ENCODE data around the gene ZIC5.

ZIC5 gene

DNA sequence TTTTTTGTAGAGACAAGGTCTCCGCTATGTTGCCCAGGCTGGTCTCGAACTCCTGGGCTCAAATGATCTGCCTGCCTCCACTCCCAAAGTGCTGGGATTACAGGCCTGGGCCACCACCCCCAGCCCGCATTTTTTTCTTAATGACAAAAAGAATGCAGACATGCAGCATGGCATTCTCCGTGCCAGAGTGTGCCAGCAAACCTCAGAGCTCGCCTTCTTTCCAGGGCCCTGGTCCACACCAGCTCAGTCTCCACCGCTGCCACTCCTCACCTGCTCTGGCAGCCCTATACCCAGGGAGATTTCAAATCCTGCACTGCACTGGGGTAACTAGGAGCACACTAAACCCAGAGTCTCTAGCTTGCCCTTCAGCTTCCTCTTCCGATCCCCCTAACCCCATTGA lies 41.7 kb downstream of the ZIC5 start:
- no peak for DNase-seq

DNA sequence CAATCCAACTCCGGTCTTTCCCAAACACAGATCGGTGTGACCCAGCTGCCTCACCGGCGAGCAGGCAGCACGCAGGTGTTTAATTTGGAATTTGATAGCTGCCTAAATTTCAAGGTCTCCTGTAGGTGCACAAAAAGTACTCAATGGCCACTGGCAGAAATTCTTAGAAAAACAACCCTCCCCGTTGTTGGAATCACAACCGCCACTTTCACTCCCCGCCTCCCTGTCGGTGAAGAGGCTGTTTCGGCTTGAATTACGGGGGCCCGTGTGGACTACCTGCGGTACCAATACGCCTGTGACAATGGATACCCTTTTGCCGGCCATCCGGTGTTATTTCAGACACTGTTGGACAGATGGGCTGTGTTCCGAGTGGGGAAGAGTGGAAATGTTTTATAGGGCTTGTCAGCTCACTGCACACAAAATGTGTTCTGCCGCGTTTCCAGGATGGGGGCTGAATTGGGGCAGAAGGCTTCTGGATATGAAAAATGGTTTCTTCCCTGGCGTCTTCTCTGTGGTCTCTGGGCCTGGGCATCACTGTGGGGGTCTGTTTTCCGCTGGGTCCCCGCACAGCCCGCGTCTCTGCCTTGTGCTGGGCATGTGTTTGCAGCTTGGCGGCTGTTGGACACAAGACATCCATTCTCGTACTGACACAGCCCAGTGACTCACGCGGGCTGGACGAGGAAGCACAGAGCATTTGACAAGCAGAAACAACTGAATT lies 45.4 kb downstream of the ZIC5 start:
- no peak for DNase-seq

DNA sequence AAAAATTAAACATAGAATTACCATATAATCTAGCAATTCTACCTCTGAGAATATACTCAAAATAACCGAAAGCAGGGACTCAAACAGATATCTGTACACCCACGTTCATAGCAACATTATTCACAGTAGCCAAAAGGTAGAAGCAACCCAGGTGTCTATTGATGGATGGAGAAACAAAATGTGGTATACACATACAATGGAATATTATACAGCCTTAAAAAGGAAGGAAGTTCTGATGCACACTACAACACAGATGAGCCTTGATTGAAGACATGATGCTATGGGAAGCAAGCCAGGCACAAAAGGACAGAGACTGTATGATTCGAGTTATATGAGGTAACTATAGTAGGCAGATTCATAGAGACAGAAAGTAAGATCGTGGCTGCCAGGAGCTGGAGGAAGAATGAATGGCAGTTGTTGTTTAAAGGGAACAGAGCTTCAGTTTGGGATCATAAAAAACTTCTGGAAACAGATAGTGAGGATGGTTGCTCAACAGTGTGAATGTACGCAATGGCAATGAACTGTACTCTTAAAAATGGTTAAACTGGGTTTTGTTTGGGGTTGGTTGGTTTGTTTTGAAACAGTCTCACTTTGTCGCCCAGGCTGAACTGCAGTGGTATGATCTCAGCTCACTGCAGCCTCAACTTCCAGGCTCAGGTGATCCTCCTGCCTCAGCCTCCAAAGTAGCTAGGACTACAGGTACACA lies 47.5 kb downstream of the ZIC5 start:
- no peak for DNase-seq

DNA sequence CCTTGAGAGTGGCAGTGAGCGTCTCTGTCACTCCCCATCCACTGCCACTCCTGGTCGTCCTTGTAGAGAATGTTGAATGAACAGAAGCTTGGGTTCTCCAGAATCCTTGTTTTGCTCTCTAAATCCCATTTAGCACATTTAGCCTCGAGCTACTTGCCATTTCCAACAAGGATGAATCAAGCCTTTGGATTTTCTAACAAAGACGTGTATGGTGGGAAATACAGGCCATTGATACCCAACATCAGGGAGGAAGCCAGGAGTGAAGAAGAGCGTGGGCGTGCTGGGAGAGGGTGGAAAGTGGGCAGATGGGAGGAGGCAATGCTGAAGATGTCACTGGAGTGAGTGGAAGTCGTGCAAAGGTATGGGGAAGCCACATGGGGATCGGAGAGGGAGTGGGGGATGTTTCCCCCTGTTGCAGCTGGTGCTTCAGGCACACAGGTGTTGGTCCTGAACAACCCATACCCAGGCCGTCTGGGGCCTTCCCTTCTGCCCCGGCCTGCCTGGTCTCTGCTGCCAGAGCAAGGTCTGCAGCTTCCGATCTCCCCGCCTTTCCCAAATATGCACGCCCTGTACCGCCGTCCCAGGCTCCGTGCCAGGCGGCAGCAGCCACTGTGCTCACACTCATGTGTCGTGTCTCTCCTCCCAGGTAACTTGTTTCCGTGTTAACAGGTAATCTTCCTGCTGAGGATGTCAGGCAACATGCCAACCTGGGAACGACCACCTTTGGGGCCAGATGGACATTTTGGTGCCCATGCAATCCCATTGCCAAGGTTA lies 48.7 kb downstream of the ZIC5 start:
- no peak for DNase-seq

DNA sequence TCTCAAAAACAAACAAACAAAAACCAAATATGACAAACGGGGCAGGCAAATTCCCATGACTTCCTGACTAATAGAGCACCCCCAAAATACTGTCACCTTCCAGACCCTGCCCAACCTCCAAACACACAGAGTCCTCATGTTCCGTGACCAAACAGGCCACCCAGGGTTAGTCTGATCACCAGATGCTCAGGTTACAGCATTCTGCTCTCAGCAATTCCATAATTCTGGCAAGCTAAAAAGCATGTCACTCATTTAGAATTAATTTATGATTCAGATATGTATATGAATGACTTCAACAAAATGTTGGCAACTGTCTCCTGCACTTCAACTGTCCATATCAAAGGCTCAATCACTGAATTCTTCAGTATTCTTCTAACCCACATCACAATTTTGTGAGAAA lies 52.4 kb downstream of the ZIC5 start:
- DNase-seq, result no peak

DNA sequence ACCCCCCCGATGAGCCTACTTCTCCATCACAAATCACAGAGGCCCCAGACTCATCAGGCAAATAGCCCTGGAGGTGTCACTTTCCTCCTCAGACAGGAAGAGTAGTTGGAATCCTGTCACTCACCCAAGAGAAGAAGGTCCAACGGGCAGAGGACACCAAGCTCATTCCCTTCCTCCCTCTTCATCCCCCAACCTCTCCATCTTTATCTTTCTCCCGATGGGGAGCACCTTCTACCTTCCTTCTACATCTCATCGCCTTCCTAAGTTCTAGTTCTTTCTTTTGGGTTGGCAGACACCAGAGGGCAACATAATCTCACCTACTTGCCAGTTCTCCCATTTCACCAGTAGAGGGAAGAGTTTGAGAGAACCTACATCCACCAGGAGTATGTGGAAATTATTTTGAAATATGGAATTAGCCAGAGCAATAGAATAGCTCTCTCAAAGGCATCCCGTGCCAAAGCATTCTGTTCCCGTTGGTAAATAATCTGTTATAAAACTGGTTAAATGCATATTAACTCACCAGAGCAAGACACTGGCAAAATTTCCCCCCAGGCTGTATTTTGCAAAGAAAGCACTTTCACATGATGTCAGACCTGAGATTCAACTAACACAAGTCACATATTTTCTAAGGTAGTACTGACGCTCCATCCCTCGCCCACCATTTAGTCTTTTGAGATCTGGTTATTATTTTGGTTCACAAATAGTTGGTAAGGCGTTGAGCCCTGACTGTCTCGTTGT lies 55.0 kb downstream of the ZIC5 start:
- DNase-seq, result no peak

DNA sequence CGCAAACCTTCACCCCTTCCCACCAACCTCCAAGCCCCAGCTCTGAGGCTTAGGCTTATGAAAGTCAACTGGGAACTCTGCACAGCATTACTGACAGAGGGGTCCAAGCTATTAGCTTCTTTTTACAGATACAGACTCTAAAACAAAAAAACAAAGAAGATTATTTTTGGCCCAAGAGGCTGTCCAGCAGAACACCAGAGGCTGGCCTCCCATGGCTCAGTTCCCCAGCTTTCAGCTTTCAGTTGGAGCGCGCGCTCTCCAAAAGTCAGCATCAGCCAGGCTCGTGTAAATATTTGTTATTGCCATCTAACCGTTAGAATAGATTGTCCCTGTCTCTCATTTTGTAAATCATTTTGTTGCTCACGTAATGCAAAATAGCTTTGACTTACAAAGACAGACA lies 58.4 kb downstream of the ZIC5 start:
- no peak for DNase-seq

Data from cortex of kidney (tissue), 1 donor.